Memory B cell (primary cell): ENCODE results near the gene TAF5L.
"Not testable (repeated sequence)": the region's sequence is repeated elsewhere in the genome, so short reads cannot be mapped to it uniquely, and the experiment has no call there.

Experiments used
- ATAC-seq: fragments of 150-1000 bp; cut with Tn5 transposase; 2 replicates; pipeline ENCODE4 v1.10.0; 2021; ENCODE audit warnings: low read depth, mild to moderate bottlenecking, moderate library complexity
- DNase-seq, 2 donors: peaks; one replicate each; pipeline ENCODE4 v3.0.0; 2022; ENCODE audit warnings: low spot score in 2 of 2
- H3K27ac Mint-ChIP-seq: one replicate; pipeline ENCODE4 v1.8.0; 2022; ENCODE audit warnings: mild to moderate bottlenecking, moderate library complexity, mixed read lengths
- H3K27me3 Mint-ChIP-seq: one replicate; pipeline ENCODE4 v1.8.0; 2022; ENCODE audit warnings: mixed read lengths
- H3K36me3 Mint-ChIP-seq: one replicate; pipeline ENCODE4 v1.8.0; 2022; ENCODE audit warnings: mild to moderate bottlenecking, mixed read lengths
- H3K4me1 Mint-ChIP-seq: one replicate; pipeline ENCODE4 v1.8.0; 2022; ENCODE audit warnings: mixed read lengths
- H3K4me3 Mint-ChIP-seq: one replicate; pipeline ENCODE4 v1.8.0; 2022; ENCODE audit warnings: mild to moderate bottlenecking, moderate library complexity, mixed read lengths
- H3K9me3 Mint-ChIP-seq: one replicate; pipeline ENCODE4 v1.8.0; 2022; ENCODE audit warnings: mixed read lengths

Gene TAF5L

DNA sequence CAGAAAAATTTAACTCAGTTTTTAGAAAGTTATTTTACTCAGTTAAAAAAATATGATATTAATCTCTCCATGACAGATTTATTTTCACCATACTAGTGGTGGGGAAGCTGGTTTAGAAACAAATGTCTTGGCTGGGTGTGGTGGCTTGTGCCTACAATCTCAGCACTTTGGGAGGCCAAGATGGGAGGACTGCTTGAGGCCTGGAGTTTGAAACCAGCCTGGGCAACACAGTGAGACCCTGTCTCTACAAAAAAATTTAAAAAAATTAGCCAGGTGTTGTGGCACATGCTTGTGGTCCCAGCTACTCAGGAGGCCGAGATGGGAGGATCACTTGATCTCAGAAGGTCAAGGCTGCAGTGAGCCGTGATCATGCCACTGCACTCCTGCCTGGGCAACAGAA lies 17.3 kb downstream of the TAF5L start:
- ATAC-seq (no peak), DNase-seq (no peak)
- Mint-ChIP-seq H3K27ac (no peak overlapping the region), H3K9me3 (no peaks in the 10 kb centered on the region), H3K4me3 (no peak overlapping the region), H3K4me1 (peaks cover 2% of the 10 kb centered on the region), H3K36me3 (peaks cover 39% of the 10 kb centered on the region), H3K27me3 (no peaks in the 10 kb centered on the region)

DNA sequence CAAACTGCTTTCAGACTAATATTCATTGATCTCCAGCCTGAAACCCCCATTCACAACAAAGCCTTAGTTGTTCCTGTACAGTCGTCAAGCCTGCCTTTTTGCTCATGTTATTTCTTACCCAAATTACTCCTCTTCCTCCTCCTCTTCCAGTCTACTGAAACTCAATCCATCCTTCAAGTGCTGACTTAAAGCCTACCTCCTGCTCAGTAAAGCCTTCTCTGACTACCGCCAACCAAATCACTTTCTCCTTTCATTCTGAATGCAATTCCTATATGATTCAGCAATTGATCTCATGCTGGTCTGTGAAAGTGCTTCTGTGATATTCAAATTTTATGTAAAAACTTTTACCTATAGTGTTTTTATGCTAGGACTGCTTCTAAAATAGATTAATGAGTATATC lies 18.6 kb downstream of the TAF5L start:
- no peaks in the 10 kb centered on the region for H3K27me3 Mint-ChIP-seq
- peaks cover 38% of the 10 kb centered on the region for H3K36me3 Mint-ChIP-seq
- H3K4me3 Mint-ChIP-seq, result no peak overlapping the region
- peaks cover 2% of the 10 kb centered on the region for H3K4me1 Mint-ChIP-seq
- ATAC-seq (no peak), DNase-seq (no peak)
- H3K9me3 Mint-ChIP-seq, result no peaks in the 10 kb centered on the region
- peak overlapping the region; percentile 18 for H3K27ac Mint-ChIP-seq

DNA sequence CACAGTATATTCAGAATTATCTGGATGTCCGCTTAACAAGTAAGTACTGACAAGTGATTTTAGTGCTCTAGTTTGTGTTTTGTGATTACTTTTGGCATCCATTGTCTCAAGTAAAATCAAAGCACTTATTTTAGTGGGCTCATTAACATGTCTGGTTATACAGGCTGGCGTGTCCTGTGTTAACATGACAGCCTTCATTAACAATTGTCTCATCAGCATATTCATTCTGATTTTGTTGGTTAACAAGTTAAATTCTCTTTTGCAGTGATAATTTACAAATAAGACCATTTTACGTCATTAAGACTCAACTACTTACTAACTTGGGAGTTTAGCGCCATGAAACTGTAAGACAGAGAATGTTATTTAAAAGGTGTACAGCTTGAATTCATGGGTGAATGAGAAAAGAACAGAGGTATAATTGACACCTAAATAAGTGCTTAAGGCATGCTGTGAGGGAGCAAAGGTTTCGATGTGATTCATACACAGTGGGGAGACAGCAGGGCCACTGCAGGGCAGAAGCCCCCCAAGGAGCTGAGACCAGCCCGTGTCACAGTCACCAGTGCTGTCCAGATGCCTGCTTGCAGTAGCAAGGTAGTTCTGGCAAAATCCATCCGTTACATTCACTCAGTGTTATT lies 22.4 kb downstream of the TAF5L start:
- H3K9me3 Mint-ChIP-seq, result no peaks in the 10 kb centered on the region
- H3K36me3 Mint-ChIP-seq, result peaks cover 38% of the 10 kb centered on the region
- ATAC-seq, result no peak

DNA sequence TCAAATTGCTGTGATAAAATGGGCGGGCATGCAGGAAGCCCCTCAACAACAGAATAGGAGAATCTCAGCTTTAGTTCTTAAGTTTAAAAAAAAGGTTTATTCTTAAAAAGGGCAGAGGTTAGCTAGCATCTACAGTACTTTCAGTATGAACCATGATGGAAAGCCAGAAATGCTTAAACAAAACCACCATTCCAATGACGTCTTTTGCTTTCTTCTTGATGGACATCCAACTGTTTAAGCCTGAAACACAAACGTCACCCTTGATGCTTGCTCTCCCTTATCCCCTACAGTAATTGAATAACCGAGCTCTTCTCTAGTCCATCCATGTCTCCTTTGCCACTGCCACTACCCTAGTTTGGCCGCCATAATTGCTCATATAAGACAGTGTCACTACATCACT lies 25.7 kb downstream of the TAF5L start:
- Mint-ChIP-seq H3K36me3 (peaks cover 34% of the 10 kb centered on the region), H3K27ac (no peak overlapping the region)

More for the DNA sequence above, 22.4 kb downstream of the TAF5L start:
- peaks cover 4% of the 10 kb centered on the region for H3K4me1 Mint-ChIP-seq
- no peak for DNase-seq
- H3K4me3 Mint-ChIP-seq, result no peak overlapping the region
- no peak overlapping the region for H3K27ac Mint-ChIP-seq
- H3K27me3 Mint-ChIP-seq, result no peaks in the 10 kb centered on the region

DNA sequence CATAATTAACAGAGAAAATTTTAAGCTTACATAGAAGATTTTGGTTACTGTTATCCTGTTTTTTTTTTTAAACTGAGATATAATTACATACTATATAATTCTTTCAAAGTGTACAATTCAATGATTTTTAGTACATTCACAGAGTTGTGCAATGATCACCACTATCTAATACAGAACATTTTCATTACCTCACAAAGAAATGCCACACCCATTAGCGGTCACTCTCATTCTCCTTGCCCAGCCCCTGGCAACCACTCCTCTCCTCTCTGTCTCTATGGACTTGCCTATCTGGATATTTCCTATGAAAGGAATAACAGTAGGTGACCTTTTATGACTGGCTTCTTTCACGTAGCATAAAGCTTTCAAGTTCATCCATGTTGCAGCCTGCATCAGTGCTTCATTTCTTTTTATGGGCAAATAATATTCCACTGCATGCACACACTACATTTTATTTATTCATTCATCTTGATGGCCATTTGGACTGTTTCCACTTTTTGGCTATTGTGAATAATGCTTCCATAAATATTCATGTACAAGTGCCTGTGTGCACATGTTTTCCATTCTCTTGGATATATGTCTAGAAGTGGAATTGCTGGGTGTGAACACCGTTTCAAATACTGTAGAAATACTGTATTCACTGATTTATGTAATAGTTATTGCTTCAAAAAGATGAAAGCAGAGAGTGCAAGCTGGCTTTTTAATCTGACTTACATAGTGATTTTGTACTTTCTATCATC lies 26.5 kb downstream of the TAF5L start:
- H3K27me3 Mint-ChIP-seq, result no peaks in the 10 kb centered on the region
- H3K9me3 Mint-ChIP-seq, result no peaks in the 10 kb centered on the region
- no peak overlapping the region for H3K27ac Mint-ChIP-seq
- H3K36me3 Mint-ChIP-seq, result peaks cover 40% of the 10 kb centered on the region
- no peak for DNase-seq
- H3K4me3 Mint-ChIP-seq, result no peak overlapping the region
- H3K4me1 Mint-ChIP-seq, result peaks cover 7% of the 10 kb centered on the region
- no peak for ATAC-seq

More for the DNA sequence above, 25.7 kb downstream of the TAF5L start:
- Mint-ChIP-seq H3K27me3 (no peaks in the 10 kb centered on the region), H3K9me3 (no peaks in the 10 kb centered on the region), H3K4me3 (no peak overlapping the region), H3K4me1 (peaks cover 7% of the 10 kb centered on the region)
- ATAC-seq (no peak), DNase-seq (no peak)

DNA sequence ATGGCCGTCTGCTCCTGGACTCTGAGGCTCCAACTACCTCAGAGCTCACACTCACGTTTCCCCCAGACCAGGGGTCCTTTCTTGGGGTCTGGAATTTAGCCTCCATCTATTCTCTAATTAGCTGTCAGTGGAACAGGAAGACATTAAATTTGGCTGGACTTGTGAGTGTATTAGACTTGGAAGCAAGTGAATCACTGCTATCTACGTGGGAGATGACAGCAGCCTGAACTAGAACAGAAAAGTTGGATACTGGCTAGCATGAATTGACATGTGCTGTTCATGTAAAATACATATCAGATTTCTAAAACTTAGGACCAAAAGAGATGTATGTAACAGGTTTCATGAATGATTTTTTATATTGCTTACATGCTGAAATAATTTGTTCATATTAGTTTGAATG lies 28.0 kb downstream of the TAF5L start:
- ATAC-seq (no peak), DNase-seq (no peak)
- H3K4me3 Mint-ChIP-seq, result no peak overlapping the region
- H3K36me3 Mint-ChIP-seq, result peaks cover 48% of the 10 kb centered on the region
- H3K27me3 Mint-ChIP-seq, result no peaks in the 10 kb centered on the region
- peaks cover 7% of the 10 kb centered on the region for H3K4me1 Mint-ChIP-seq
- no peaks in the 10 kb centered on the region for H3K9me3 Mint-ChIP-seq
- no peak overlapping the region for H3K27ac Mint-ChIP-seq

DNA sequence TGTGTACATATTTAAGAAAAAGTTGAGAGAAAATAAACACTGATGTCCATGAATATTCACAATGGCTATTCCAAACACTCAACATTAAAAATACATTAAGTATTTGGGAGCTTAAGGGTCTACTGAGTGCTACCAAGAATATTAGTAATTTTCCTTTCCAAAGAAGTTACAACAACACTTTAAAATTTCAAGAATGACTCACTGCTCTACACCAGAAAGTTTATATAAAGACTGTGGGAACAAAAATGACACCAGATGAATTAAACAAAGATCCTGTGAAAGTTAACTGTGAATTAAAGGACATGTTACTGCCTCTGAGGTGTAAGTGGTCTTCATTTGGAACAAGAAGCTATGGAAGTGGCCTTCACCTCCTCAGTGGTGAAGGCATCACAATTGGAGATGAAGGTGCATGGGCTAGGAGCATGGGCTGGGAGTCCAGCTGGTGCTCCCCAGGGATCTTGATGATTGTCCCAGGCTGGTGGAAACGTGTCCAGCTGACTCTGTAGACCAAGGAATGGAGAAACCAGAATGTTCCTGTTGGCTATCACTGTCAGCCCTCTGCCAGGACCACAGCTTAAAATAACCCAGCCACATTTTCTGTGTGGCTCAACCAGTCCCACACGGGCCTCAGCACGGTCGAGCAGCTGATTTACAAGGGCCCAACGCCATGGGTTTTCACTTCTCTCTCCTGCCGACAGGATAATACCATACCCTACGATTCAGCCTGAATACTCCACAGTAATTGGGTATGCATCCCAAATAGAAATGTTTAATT lies 28.8 kb downstream of the TAF5L start:
- peaks cover 41% of the 10 kb centered on the region for H3K36me3 Mint-ChIP-seq
- ATAC-seq, result no peak
- H3K27ac Mint-ChIP-seq, result no peak overlapping the region

DNA sequence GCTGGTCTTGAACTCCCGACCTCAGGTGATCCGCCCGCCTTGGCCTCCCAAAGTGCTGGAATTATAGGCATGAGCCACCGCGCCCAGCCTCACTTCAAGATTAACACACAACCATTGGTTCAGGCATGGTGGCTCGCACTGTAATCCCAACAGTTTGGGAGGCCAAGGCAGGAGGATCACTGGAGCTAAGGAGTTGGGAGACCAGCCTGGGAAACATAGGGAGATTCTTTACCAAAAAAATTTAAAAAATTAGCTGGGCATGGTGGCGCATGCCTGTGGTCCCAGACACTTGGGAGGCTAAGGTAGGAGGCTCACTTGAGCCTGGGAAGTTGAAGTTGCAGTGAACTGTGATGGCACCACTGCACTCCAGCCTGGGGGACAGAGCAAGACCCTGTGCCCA lies 30.0 kb downstream of the TAF5L start:
- H3K4me1 Mint-ChIP-seq, H3K27me3 Mint-ChIP-seq, ATAC-seq, H3K9me3 Mint-ChIP-seq, H3K4me3 Mint-ChIP-seq, H3K27ac Mint-ChIP-seq, DNase-seq: not testable (repeated sequence)
- H3K36me3 Mint-ChIP-seq, result peaks cover 38% of the 10 kb centered on the region

More for the DNA sequence above, 28.8 kb downstream of the TAF5L start:
- no peak for DNase-seq
- H3K9me3 Mint-ChIP-seq, result no peaks in the 10 kb centered on the region
- no peak overlapping the region for H3K4me3 Mint-ChIP-seq
- H3K4me1 Mint-ChIP-seq, result peaks cover 7% of the 10 kb centered on the region
- no peaks in the 10 kb centered on the region for H3K27me3 Mint-ChIP-seq

DNA sequence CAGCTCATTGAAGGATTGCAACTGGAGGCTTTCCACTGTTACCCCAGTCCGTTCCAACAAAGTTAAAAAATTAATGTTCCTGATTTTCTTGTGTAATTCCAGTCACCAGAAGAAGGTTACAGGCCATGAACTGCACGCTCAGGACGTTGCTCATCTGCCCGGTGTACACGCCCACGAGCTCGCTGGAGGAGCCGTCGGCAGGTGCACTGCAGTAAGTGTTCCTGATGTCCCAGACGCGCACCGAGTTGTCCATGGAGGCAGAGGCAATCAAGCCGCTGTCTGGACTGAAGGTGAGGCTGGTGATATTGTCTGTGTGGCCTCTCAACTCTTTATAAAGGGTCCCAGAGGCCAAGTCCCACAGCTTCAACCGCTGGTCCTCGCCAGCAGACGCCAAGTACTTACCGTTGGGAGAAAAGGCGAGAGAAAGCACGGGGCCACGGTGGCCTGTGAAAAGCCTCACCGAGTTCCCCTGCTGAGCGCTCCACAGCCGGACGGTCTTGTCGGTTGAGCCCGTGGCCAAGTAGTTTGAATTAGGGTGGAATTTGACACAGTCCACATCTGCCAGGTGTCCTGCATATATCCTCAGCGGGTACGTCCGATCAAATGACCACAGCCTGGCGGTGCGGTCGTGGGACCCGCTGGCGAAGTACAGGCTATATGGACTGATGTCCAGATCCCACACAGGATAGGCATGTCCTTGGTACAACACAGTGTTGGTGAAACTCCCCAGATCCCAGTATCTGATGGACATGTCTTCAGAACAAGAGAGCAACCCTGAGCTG lies 31.5 kb downstream of the TAF5L start:
- ATAC-seq (no peak), DNase-seq (no peak)
- Mint-ChIP-seq H3K9me3 (no peaks in the 10 kb centered on the region), H3K27me3 (no peaks in the 10 kb centered on the region), H3K4me3 (no peak overlapping the region), H3K4me1 (peaks cover 6% of the 10 kb centered on the region), H3K27ac (no peak overlapping the region), H3K36me3 (peaks cover 32% of the 10 kb centered on the region)

DNA sequence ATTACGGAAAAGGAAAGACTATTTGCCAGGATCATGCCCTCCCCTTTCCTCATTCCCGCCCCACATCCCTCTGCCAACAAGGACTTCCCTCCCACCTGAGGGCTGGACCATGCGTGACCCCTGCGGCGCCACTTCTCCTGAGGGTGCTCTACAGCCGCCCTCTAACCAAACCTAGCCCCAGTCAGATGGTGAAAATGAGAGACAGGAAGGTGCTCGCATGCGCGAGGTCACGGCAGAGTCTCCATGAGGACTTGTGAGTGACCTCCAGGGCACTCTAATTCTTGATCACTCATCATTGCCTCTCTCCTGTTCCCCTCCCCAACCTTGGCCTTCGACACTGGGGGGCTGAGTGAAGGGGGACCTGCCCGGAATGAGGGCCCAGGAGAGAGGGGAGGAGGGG lies 32.1 kb downstream of the TAF5L start:
- no peak for ATAC-seq
- Mint-ChIP-seq H3K9me3 (no peaks in the 10 kb centered on the region), H3K27ac (no peak overlapping the region), H3K36me3 (peaks cover 28% of the 10 kb centered on the region), H3K27me3 (no peaks in the 10 kb centered on the region), H3K4me3 (no peak overlapping the region), H3K4me1 (peaks cover 5% of the 10 kb centered on the region)
- no peak for DNase-seq

DNA sequence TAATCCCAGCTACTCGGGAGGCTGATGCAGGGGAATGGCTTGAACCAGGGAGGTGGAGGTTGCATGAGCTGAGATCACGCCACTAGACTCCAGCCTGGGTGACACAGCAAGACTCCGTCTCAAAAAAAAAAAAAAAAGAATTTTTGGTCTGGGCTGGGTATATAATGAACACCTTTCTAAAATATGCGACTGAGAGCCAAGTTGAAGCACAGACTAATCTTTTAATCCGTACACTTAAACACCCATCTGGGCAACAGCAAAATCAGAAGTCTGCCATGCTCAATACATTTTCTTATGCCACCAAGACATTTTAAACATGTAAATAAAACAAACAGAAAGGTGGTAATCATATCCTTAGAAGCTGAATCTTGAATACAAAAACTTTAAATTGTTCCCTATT lies 35.8 kb downstream of the TAF5L start:
- DNase-seq (no peak), ATAC-seq (no peak)
- Mint-ChIP-seq H3K4me1 (peaks cover 5% of the 10 kb centered on the region), H3K27me3 (no peaks in the 10 kb centered on the region), H3K4me3 (no peak overlapping the region), H3K27ac (no peak overlapping the region), H3K36me3 (peaks cover 19% of the 10 kb centered on the region), H3K9me3 (no peaks in the 10 kb centered on the region)

DNA sequence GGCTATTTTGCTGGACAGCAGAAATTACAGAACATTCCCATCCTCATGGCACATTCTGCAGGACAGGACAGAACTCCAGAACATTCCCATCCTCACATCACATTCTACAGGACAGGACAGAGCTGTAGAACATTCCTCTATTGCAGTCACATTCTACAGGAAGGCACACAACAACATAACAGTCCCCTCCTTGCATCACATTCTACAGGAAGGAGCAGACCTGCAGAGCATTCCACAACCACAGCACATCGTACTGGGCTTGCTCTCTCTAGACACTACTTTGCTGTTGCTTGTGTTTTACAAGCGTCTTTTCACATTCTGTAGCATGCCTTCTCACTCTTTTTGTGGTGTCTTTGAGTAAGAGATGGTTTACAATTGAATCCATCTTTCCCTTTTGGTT lies 40.6 kb downstream of the TAF5L start:
- Mint-ChIP-seq H3K27ac (no peak overlapping the region), H3K9me3 (no peaks in the 10 kb centered on the region), H3K4me1 (peaks cover 5% of the 10 kb centered on the region), H3K4me3 (no peak overlapping the region), H3K36me3 (no peaks in the 10 kb centered on the region), H3K27me3 (no peaks in the 10 kb centered on the region)
- no peak for ATAC-seq
- no peak for DNase-seq

DNA sequence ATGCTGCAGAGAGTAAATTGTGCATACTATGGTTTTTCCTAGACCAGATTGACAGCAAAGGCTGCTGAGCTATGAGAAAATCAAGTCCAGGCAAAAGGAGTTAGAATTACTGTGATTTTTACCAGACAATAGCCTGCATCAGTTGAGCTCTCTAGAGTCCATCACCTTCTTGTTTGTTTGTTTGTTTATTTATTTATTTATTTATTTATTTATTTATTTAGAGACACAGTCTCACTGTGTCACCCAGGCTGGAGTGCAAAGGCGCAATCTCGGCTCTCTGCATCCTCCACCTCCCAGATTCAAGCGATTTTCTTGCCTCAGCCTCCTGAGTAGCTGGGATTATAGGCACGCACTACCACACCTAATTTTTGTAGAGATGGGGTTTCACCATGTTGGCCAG lies 43.2 kb downstream of the TAF5L start:
- ATAC-seq (no peak), DNase-seq (no peak)
- Mint-ChIP-seq H3K27me3 (no peaks in the 10 kb centered on the region), H3K4me3 (no peak overlapping the region), H3K36me3 (no peaks in the 10 kb centered on the region), H3K9me3 (no peaks in the 10 kb centered on the region), H3K27ac (no peak overlapping the region), H3K4me1 (peaks cover 22% of the 10 kb centered on the region)
